Neural cell (in vitro differentiated cells): ENCODE data around the gene FIBCD1. TPM values are rescaled to one million over a fixed set of nuclear protein-coding genes. Genes with fewer than 3 reads are reported as not detected.

Source experiments
- H2AFZ ChIP-seq: fragments of 200-600, 300-800 bp; sonication (generic), shearing (Covaris generic); 2 replicates; pipeline ENCODE4 v1.6.0; 2014; ENCODE audit warnings: low read depth, mild to moderate bottlenecking, antibody characterized with exemption, low read length, moderate library complexity
- H3F3A ChIP-seq: fragments of 200-600 bp; shearing (Covaris generic); 2 replicates; pipeline ENCODE4 v1.6.1; 2016; ENCODE audit warnings: mild to moderate bottlenecking, moderate library complexity, mixed read lengths, antibody characterized with exemption, low read length; ENCODE audit not compliant: insufficient read depth, poor library complexity, severe bottlenecking
- H3K27ac ChIP-seq: fragments of 200-600, 300-800 bp; sonication (generic), shearing (Covaris generic); 2 replicates; pipeline ENCODE4 v1.5.1; 2014; ENCODE audit warnings: mild to moderate bottlenecking, low read length, moderate library complexity
- H3K27me3 ChIP-seq: fragments of 300-800, 200-600 bp; sonication (generic), shearing (Covaris generic); 2 replicates; pipeline ENCODE4 v1.6.0; 2014; ENCODE audit warnings: mild to moderate bottlenecking, low read depth, low read length, moderate library complexity; ENCODE audit not compliant: insufficient read depth
- H3K36me3 ChIP-seq: fragments of 300-800, 200-600 bp; sonication (generic), shearing (Covaris generic); 2 replicates; pipeline ENCODE4 v1.5.1; 2014; ENCODE audit warnings: mild to moderate bottlenecking, antibody characterized with exemption, low read length, moderate library complexity; ENCODE audit not compliant: insufficient read depth
- H3K4me2 ChIP-seq: fragments of 300-800, 200-600 bp; sonication (generic), shearing (Covaris generic); 2 replicates; pipeline ENCODE4 v1.6.0; 2014; ENCODE audit warnings: mild to moderate bottlenecking, low read length
- H3K4me3 ChIP-seq: fragments of 300-800, 200-600 bp; sonication (generic), shearing (Covaris generic); 2 replicates; pipeline ENCODE4 v1.5.1; 2014; ENCODE audit warnings: mild to moderate bottlenecking, low read length, moderate library complexity
- H3K79me2 ChIP-seq: fragments of 200-600 bp; shearing (Covaris generic); replicated peaks from 2 replicates; pipeline ENCODE4 v1.6.0; 2014; ENCODE audit warnings: mild to moderate bottlenecking, low read length, moderate library complexity; ENCODE audit not compliant: insufficient read depth
- H3K9ac ChIP-seq: fragments of 300-800, 200-600 bp; sonication (generic), shearing (Covaris generic); 2 replicates; pipeline ENCODE4 v1.6.1; 2016; ENCODE audit warnings: mild to moderate bottlenecking, low read length, mixed read lengths
- H3K9me2 ChIP-seq: fragments of 200-600 bp; shearing (Covaris generic); 2 replicates; pipeline ENCODE4 v1.6.1; 2016; ENCODE audit warnings: mild to moderate bottlenecking, low read length, mixed read lengths; ENCODE audit not compliant: insufficient read depth
- H3K9me3 ChIP-seq: fragments of 200-600, 300-800 bp; sonication (generic), shearing (Covaris generic); 2 replicates; pipeline ENCODE4 v1.6.1; 2016; ENCODE audit warnings: mild to moderate bottlenecking, mixed run types, low read length, moderate library complexity, mixed read lengths
- H4K20me1 ChIP-seq: fragments of 200-600 bp; shearing (Covaris generic); 2 replicates; pipeline ENCODE4 v1.6.1; 2016; ENCODE audit warnings: mild to moderate bottlenecking, mixed run types; ENCODE audit not compliant: insufficient read depth
- CTCF ChIP-seq: fragments of 450-650 bp; IDR thresholded peaks from 2 replicates; pipeline ENCODE4 v1.5.1; 2014; ENCODE audit warnings: antibody characterized with exemption, mild to moderate bottlenecking, moderate library complexity; ENCODE audit not compliant: poor library complexity, severe bottlenecking
- EP300 ChIP-seq: fragments of 450-650 bp; conservative IDR thresholded peaks from 2 replicates; pipeline ENCODE4 v1.6.1; 2014; ENCODE audit warnings: antibody characterized with exemption, mild to moderate bottlenecking, moderate library complexity; ENCODE audit not compliant: poor library complexity, severe bottlenecking
- EZH2 ChIP-seq: fragments of 200-600, 300-800 bp; shearing (Covaris generic), sonication (generic); IDR thresholded peaks from 2 replicates; pipeline ENCODE4 v1.6.1; 2014; ENCODE audit warnings: antibody characterized with exemption, low read length, borderline replicate concordance, mild to moderate bottlenecking; ENCODE audit not compliant: insufficient read depth, poor library complexity, severe bottlenecking
- MXI1 ChIP-seq: fragments of 450-650 bp; conservative IDR thresholded peaks from 2 replicates; pipeline ENCODE4 v1.6.1; 2014; ENCODE audit warnings: antibody characterized with exemption, mild to moderate bottlenecking; ENCODE audit not compliant: poor library complexity, severe bottlenecking
- POLR2AphosphoS5 ChIP-seq: IDR thresholded peaks from 2 replicates; pipeline ENCODE4 v1.6.1; 2012
- RAD21 ChIP-seq: fragments of 450-650 bp; conservative IDR thresholded peaks from 2 replicates; pipeline ENCODE4 v1.6.1; 2014; ENCODE audit warnings: antibody characterized with exemption, mild to moderate bottlenecking, moderate library complexity
- REST ChIP-seq: IDR thresholded peaks from 2 replicates; pipeline ENCODE4 v1.6.1; 2012; ENCODE audit warnings: borderline replicate concordance
- SMC3 ChIP-seq: fragments of 450-650 bp; conservative IDR thresholded peaks from 2 replicates; pipeline ENCODE4 v1.6.1; 2014; ENCODE audit warnings: antibody characterized with exemption, mild to moderate bottlenecking, moderate library complexity; ENCODE audit not compliant: poor library complexity
- TAF1 ChIP-seq: IDR thresholded peaks from 2 replicates; pipeline ENCODE4 v1.6.1; 2012; ENCODE audit warnings: low read depth
- polyA plus RNA-seq: library from polyadenylated mRNA; depleted of rRNA; stranded (reverse); fragments of >200 nt; gene quantifications from 2 replicates; pipeline ENCODE4 v1.2.3, GENCODE V29; 2014

FIBCD1 gene
- polyA plus RNA-seq, 1 donor from 2014 or later, result 2.7 TPM

- Histone ChIP-seq H3K36me3 (no peaks in the 10 kb centered on the region), H3F3A (no peaks in the 10 kb centered on the region), H3K27ac (no peak overlapping the region), H3K79me2 (no peaks in the 10 kb centered on the region), H3K4me3 (no peak overlapping the region), H3K9me3 (no peaks in the 10 kb centered on the region), H3K9ac (no peak overlapping the region), H3K27me3 (no peaks in the 10 kb centered on the region), H3K4me2 (no peak overlapping the region), H3K9me2 (no peaks in the 10 kb centered on the region), H2AFZ (no peak overlapping the region), H4K20me1 (no peaks in the 10 kb centered on the region)
- TF ChIP-seq SMC3, result no peak
- no peak for TF ChIP-seq MXI1
- no peak for TF ChIP-seq EP300
These were observed 44.9 kb upstream of the FIBCD1 start for GRCh38 chr9:130983970-130984369.

GRCh38 chr9:130983359-130983670, 44.3 kb upstream of the FIBCD1 start:
- Histone ChIP-seq H2AFZ (no peak overlapping the region), H3K9me3 (no peaks in the 10 kb centered on the region), H3K9ac (no peak overlapping the region), H3F3A (no peaks in the 10 kb centered on the region), H3K9me2 (no peaks in the 10 kb centered on the region), H4K20me1 (no peaks in the 10 kb centered on the region), H3K36me3 (no peaks in the 10 kb centered on the region), H3K79me2 (no peaks in the 10 kb centered on the region), H3K4me3 (no peak overlapping the region), H3K27me3 (no peaks in the 10 kb centered on the region), H3K27ac (no peak overlapping the region), H3K4me2 (no peak overlapping the region)
- no peak for TF ChIP-seq CTCF
- no peak for TF ChIP-seq REST
- TF ChIP-seq EP300, result no peak
- TF ChIP-seq SMC3, result no peak
- no peak for TF ChIP-seq POLR2AphosphoS5
- TF ChIP-seq EZH2, result no peak
- no peak for TF ChIP-seq TAF1
- no peak for TF ChIP-seq MXI1
- no peak for TF ChIP-seq RAD21
